H54 (cell line): ENCODE data around the gene LY9.

Source experiments
- DNase-seq: peaks from one replicate; pipeline ENCODE4 v3.0.0; 2011; ENCODE audit warnings: low spot score, mixed read lengths; ENCODE audit not compliant: insufficient read length
- FAIRE-seq: peaks from 3 replicates; lab custom pipeline; 2011; peaks lifted over from hg19 to GRCh38; lab: Jason Lieb, UNC
- POLR2A ChIP-seq: IDR thresholded peaks from 2 replicates; pipeline ENCODE4 v1.6.1; 2011; ENCODE audit warnings: low read depth, mild to moderate bottlenecking, low read length

LY9 gene

DNA sequence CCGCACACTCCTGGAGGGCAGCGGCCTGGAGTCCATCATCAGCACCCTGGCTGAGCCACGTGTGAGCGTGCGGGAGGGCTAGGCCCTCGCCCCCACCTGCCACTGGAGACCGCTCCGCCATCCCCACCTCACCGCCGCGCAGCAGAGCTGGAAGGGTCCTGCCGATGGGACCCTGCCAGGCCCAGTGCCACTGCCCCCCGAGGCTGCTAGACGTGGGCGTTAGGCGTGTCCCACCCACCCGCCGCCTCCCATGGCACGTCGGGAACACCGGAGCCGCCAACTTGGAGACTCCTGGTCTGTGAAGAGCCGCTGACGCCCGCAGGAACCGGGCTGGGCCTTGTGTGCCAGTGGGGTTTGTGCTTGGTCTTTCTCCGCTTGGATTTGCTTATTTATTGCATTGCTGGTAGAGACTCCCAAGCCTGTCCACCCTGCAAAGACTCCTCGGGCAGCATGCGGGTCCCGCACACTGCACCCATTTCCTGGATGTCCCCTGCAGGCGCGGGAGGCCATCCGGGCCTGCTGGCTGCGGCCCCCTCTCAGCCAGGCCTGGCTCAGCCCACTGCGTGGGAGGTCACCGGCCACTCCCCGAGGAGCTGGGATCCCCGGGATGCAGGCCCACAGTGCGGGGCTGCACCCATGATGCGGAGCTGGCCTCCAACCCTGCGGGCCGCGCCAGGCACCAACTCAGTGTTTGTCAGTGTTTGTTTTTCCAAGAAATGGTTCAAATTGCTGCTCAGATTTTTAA, 6.0 kb downstream of the LY9 start:
- DNase-seq (no peak), FAIRE-seq (no peak)
- no peak for TF ChIP-seq POLR2A

GRCh38 chr1:160806109-160806665, 10.2 kb downstream of the LY9 start:
- TF ChIP-seq POLR2A, result no peak
- DNase-seq (no peak), FAIRE-seq (no peak)

DNA sequence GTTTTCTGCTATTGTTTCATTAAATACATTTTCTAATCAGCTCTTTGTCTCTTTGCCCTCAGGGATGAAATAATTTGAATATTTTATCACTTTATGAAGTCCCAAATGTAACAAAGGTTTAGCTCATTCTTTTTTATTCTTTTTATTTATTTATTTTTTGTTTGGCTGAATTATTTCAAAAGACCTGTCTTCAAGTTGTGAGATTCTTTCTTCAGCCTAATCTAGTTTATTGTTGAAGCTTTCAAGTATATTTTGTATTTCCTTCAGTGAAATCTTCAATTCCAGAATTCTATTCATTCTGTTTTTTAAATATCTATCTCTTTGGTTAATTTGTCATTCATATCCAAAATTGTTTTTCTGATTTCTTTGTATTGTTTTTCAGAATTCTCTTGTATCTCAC, 10.8 kb downstream of the LY9 start:
- TF ChIP-seq POLR2A, result no peak
- no peak for FAIRE-seq
- no peak for DNase-seq

DNA sequence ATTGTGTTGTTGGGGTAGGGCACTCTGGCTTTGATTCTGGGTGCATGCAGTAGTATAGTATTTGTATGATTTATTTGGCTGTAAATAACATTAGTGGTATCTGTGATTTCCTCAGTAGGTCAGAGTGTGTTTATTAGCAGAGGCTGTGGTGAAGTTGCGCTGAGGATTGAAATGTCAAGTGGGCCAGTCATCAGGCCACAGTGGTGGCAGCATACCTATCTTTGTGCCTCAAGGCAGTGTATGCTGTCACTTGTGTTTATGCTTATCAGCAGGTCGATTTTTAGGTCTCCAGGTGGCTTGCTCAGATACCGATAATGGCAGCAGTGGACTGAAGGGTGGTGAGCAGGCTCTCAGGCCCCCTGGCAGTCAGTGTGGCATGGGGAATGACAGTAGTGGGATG, 11.3 kb downstream of the LY9 start:
- FAIRE-seq (no peak), DNase-seq (no peak)
- no peak for TF ChIP-seq POLR2A

DNA sequence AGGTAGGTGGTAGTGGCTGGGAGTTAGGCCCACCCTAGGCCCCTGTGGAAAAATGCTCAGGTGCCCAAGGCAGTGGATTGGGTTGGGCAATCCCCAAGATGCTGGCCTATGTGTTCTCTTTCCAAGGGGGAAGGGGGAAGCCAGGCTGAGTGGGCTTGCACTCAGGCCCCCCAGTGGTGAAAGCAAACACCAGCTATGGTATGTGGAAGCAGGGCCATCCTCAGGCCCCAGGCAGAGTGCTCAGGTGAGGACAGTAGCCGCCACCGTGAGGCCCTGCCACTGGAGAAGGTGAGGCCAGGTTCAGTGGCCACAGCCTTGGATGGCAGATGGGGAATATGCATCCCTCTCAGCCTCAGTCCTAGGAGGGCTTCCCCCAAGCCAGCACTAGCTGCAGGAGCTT, 11.8 kb downstream of the LY9 start:
- FAIRE-seq, result no peak

DNA sequence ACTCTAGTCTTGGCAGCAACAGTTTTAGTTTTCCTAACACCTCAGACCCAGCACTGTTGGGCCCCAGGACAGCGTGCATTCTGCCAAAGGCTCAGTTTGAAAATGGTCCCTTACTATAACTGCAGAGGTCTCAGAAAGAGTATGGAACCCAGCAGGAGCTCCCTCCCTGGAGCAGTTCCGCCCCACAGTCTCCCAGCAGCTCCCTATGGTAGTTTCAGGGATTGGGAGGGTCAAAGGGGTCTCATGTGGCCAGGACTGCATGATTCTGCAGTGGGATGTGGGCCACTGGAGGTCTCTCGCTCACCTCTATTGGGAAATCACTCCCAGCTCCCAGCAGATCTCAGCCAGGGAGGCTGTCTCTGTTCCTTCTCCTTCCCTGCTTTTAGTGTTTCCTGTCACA, 12.3 kb downstream of the LY9 start:
- FAIRE-seq (no peak), DNase-seq (no peak)
- TF ChIP-seq POLR2A, result no peak

More for the DNA sequence above, 11.8 kb downstream of the LY9 start:
- DNase-seq, result no peak
- no peak for TF ChIP-seq POLR2A

DNA sequence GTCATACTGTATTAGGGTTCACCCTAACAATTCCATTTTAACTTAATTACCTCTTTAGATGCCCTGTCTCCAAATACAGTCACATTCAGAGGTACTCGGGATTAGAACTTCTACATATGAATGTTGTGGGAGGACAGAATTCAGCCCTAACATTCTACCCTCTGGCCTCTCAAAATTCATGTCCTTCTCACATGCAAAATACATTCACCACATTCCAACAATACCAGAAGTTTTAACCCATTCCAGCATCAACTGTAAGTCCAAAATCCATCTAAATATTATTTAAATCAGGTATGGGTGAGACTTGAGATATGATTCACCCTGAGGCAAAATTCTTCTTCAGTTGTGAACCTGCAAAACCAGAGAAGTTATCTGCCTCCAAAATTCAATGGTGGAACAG, 14.5 kb downstream of the LY9 start:
- TF ChIP-seq POLR2A, result no peak
- no peak for FAIRE-seq
- no peak for DNase-seq

DNA sequence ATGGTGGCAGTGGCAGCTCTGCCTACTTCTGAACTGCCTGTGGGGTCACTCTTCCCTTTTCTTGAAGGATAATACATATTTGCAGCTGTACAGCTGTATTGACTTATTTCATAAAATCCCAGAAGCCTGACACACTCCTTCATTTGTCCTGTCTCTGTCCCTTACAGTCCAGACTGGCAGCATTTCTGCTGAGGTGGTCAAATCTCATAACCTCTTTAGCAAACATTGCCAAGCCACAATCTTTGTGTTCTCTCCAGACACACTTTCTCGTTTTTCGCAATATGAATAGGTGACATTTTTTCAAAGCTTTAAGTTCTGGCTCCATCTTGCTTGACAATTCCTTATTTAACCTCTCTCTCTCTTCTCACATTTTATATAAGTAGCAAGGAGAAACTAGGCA, 15.2 kb downstream of the LY9 start:
- no peak for TF ChIP-seq POLR2A
- FAIRE-seq (no peak), DNase-seq (no peak)

GRCh38 chr1:160813215-160813614, 17.2 kb downstream of the LY9 start:
- no peak for TF ChIP-seq POLR2A
- DNase-seq (no peak), FAIRE-seq (no peak)

DNA sequence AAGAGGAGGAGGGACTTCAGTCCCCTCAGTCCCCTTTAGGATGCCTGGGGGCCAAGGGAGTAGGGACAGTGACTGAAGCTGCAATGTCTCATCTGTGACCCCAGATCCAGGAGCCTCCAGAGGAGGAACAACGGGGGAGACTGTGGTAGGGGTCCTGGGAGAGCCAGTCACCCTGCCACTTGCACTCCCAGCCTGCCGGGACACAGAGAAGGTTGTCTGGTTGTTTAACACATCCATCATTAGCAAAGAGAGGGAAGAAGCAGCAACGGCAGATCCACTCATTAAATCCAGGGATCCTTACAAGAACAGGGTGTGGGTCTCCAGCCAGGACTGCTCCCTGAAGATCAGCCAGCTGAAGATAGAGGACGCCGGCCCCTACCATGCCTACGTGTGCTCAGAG, 18.3 kb downstream of the LY9 start:
- no peak for DNase-seq
- FAIRE-seq, result no peak
- TF ChIP-seq POLR2A, result no peak

DNA sequence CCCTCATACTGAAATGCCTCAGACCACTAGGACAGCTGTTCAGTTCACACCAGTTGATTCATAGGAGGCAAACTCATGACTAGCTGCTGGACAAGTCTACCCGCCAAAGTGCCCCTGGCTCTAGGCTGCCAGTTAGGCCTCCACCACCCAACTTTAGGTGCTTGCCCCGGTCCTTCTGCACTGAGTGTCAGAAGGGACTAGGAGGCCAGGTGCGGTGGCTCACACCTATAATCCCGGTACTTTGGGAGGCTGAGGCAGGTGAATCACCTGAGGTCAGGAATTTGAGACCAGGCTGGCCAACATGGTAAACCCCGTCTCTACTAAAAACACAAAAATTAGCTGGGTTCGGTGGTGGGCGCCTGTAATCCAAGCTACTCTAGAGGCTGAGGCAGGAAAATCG, 18.9 kb downstream of the LY9 start:
- TF ChIP-seq POLR2A, result no peak
- FAIRE-seq (no peak), DNase-seq (no peak)

DNA sequence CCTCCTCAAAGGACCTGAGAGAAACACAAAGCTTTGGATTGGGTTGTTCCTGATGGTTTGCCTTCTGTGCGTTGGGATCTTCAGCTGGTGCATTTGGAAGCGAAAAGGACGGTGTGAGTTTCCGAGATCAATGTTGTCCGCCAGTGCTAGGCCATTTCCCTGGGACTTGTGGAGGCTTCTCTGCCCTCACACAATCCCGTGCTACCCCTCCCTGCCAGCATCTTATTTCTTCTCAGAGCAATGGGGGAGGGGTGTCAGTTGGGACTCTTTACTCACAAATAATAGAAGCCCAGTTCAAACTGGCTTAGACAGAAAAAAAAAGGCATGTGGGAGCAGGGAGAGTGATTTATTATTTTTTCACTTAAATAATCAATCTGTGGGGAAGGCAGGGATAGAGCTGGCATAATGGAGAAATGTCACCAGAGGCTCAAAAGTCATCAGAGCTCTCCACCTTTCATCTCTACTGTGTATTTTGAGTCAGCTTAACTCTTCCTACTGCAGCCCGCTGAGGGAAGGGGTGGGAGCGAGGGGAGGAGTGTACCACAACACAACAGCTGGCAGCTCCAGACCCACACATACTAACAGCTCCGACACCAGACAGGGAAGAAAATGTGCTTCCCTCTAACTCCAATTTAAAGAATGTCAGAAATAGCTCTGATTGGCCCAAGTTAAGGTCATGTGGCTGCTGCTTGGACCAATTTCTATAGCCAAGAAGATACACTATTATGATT, 22.4 kb downstream of the LY9 start:
- no peak for TF ChIP-seq POLR2A

DNA sequence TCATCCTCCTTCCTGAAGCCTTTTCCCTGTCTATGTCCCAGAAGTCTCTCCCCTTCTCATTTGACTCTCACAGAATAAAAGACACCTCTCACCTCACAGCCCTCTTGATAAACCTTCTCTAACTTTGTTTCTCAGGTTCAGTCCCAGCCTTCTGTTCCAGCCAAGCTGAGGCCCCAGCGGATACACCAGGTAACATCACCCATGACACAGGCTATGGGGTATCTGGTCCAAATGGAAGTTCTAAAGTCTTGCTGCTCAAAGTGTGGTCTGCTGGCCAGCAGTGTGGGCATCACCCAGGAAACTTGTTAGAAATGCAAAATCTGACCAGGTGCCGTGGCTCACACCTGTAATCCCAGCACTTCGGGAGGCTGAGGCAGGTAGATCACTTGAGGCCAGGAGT, 23.2 kb downstream of the LY9 start:
- DNase-seq (no peak), FAIRE-seq (no peak)
- TF ChIP-seq POLR2A, result no peak

More for the DNA sequence above, 22.4 kb downstream of the LY9 start:
- no peak for FAIRE-seq
- no peak for DNase-seq

DNA sequence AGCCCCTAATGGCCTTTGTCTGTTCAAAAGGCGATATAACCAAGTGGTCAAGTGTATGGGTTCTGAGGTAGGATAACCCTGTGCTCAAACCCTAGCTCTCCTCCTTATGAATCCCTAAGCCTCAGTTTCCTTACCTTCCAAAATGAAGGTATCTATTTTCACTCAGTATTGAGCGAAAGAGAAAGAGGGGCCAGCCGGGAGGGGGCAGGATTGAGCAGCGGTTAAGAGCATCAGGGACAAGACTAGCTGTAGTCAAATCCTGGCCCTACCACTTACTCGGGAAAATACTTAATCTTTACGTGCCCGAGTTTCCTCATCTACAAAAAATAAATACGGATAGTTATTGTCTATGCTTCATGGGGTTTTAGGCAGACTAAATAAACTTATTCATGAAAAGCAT, 25.7 kb downstream of the LY9 start:
- TF ChIP-seq POLR2A, result no peak
- FAIRE-seq, result no peak
- no peak for DNase-seq
